GM13977 (cell line): Measurements from ENCODE around the gene SSPN.

Source experiments
- DNase-seq: peaks from one replicate; pipeline ENCODE4 v3.0.0; 2012; ENCODE audit warnings: low spot score
- CTCF ChIP-seq: IDR thresholded peaks from 2 replicates; pipeline ENCODE4 v1.5.1; 2012; ENCODE audit warnings: mild to moderate bottlenecking, control low read depth; ENCODE audit not compliant: insufficient read depth; ENCODE audit errors: extremely low read depth, missing control alignments
- in situ Hi-C: fragments of 300-500 bp; cut with MboI; formaldehyde crosslinking; loops from one replicate; pipeline ENCODE4 v1.12.0; 2022; ENCODE audit warnings: low sequenced_read_pairs, low pct_unique_long_range_greater_than_20kb, mixed read lengths, inconsistent platforms; ENCODE audit not compliant: unreplicated experiment

Gene SSPN

GRCh38 chr12:26268841-26269561 is 73.6 kb downstream of the SSPN start:
- in situ Hi-C loops = no loop called here
- DNase-seq = no peak
- no peak for TF ChIP-seq CTCF

GRCh38 chr12:26269562-26270284 is 74.3 kb downstream of the SSPN start:
- in situ Hi-C loops = no loop called here
- DNase-seq = no peak
- no peak for TF ChIP-seq CTCF

GRCh38 chr12:26271024-26271423 is 75.7 kb downstream of the SSPN start:
- no peak for DNase-seq
- no peak for TF ChIP-seq CTCF
- in situ Hi-C loops = no loop called here

- in situ Hi-C loops = no loop called here
- DNase-seq = peak; percentile 32
- no peak for TF ChIP-seq CTCF
Measured at GRCh38 chr12:26271889-26272492, 76.6 kb downstream of the SSPN start.

- no peak for TF ChIP-seq CTCF
- in situ Hi-C loops = no loop called here
Measured at GRCh38 chr12:26272851-26273250, 77.5 kb downstream of the SSPN start.

GRCh38 chr12:26273811-26274210 is 78.4 kb downstream of the SSPN start:
- TF ChIP-seq CTCF = no peak
- DNase-seq = no peak
- in situ Hi-C loops = no loop called here

More at GRCh38 chr12:26272851-26273250, 77.5 kb downstream of the SSPN start:
- DNase-seq = no peak
